ENCODE data around the gene SLC32A1.
A peak's percentile ranks its signal among the peaks of the same experiment; 100 is the strongest.

The SLC32A1 gene, protein sequence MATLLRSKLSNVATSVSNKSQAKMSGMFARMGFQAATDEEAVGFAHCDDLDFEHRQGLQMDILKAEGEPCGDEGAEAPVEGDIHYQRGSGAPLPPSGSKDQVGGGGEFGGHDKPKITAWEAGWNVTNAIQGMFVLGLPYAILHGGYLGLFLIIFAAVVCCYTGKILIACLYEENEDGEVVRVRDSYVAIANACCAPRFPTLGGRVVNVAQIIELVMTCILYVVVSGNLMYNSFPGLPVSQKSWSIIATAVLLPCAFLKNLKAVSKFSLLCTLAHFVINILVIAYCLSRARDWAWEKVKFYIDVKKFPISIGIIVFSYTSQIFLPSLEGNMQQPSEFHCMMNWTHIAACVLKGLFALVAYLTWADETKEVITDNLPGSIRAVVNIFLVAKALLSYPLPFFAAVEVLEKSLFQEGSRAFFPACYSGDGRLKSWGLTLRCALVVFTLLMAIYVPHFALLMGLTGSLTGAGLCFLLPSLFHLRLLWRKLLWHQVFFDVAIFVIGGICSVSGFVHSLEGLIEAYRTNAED

DNA sequence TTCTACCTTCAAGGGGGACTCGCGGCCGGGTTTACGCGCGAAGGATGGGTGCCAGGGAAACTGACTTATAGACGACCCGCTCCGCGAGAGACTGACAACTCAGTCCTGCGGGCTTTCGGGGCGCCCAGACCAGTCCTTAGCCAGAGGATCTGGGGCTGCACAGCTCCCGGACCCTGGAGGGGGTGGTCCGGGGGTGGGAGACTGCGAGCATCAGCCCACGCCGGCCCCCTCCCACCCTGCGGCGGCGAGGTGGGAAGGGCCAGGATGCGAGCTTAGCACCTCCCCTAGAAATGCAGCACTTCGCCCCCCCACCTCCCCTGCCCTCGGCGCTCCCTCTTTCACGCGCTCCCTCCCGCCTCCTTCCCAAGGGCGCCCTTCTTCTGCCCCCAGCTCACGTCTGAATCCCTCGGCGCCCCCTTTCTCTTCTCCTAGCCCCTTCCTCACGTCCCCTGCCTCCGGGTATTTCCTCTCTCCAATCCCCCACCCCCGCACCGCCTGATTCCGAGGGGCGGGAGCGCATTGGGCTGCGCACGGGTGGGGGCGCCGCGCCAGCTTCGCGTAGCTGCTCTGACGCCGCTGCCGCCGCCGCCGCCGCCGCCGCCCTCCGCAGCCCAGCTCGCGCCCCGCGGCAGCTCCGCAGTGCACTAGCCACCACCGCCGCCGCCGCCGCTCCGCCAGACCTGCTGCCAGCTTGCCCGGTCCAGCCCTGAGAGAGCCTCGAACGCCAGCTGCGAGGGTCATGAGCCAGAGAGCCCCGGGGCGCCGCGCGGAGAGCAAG lies at the start of gene SLC32A1:
Gene SLC32A1 (plus strand): TSS at position 639 of the 778 bp plus-strand sequence. CDS start 239 bp downstream, outside the sequence.
- DNase-seq: no peak
- in situ Hi-C loops (cut with HindIII; ENCODE audit: low pct_ligation_motif_present, low pct_unique_long_range_greater_than_20kb, low sequenced_read_pairs): no loop called here

DNA sequence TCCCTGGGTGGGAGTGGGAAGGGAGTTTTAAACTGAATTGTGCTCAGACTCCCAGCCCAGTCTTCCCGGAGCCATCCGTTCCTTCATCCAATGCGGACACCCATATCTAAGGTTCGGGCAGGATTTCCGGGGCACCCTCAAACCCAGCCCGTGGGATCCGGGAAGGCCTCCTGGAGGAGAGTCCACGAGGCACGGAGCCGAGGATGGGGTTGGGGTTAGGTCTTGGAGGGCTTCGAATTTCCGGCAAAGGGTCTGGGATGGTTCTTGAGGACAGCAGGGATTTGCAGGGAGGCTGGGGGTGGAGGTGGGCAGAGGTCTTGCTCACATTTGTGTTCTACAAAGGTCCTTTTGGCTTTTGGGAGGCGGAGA lies 49.5 kb upstream of the SLC32A1 start:
- no peak for DNase-seq

DNA sequence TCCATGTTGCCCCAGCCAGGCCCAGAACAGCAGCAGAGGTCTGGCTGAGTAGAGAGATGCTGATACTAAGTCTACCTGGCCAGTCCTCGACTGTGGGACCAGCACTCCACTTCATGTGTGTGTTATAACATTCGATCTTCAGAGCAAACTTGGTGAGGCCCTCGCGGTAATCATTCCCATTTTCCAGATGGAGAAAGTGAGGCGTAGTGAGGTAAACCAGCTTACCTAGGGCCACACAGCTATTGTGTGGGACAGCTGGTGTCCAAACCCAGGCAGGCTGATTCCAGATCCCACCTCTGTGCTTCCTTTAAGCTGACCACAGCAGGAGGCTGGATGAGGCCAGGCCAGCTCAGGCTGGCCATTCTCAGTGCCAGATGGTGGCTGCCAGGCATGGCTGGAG lies 47.7 kb upstream of the SLC32A1 start:
- in situ Hi-C loops (cut with HindIII; ENCODE audit: low pct_ligation_motif_present, low pct_unique_long_range_greater_than_20kb, low sequenced_read_pairs): no loop called here

More for the DNA sequence above, 49.5 kb upstream of the SLC32A1 start:
- in situ Hi-C loops (cut with HindIII; ENCODE audit: low pct_ligation_motif_present, low pct_unique_long_range_greater_than_20kb, low sequenced_read_pairs): no loop called here

DNA sequence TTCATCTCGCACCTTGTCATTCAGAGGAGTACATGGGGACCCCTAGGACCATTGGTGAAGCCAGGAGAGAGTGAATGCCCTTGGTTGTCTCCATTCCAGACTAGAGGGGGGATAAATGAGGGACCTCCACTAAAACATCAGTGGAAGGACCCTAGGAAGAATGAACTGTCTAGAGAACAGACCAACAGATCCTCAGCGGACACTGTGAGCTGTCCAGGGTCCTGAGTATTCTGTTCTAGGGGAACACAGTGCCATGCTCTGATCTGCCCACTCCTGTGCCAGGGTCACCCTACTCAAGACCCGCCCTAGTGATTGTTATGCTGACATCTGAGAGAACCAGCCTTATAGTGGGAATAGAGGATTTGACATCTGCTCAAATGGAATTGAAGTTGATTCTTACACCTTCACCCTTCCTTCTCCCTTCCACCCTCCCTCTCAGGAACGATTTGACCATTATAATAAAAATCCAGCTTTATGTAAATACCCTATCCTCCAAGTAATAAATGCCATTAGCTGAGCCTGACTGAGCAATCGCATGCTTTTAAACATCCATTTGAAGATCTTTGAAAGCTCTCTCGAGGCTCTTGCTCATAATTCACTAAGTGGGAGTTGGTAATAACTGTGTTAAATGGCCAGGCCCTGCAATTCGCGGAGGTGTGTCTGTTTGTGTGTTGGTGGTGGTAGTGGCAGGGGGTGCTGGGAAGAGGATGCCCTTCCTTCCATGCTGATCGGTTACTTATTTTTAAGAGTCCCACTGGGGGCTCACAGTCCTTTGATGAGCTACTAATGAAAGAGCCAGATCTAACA lies 43.6 kb upstream of the SLC32A1 start:
- in situ Hi-C loops (cut with HindIII; ENCODE audit: low pct_ligation_motif_present, low pct_unique_long_range_greater_than_20kb, low sequenced_read_pairs): no loop called here
- DNase-seq: peak; percentile 47

More for the DNA sequence above, 47.7 kb upstream of the SLC32A1 start:
- DNase-seq: no peak

DNA sequence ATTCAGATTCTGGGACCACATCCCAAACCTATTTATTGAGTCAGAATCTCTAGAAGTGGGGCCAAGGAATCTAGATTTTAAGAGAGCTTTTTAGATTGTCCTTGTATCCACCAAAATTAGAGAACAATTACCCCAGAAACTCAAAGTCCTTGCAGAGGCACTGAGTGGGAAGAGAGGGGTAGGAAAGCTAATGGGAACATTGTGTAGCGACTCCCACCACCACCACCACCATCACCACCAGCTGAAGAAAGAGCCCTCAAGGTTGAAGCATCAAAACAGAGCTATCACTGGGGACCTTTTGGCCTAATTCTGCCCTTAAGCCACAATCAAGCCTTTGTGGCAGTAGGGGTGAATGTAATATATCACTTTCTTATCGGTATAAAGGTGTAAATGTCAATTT lies 39.0 kb upstream of the SLC32A1 start:
- no peak for DNase-seq
- in situ Hi-C loops (cut with HindIII; ENCODE audit: low pct_ligation_motif_present, low pct_unique_long_range_greater_than_20kb, low sequenced_read_pairs): no loop called here

DNA sequence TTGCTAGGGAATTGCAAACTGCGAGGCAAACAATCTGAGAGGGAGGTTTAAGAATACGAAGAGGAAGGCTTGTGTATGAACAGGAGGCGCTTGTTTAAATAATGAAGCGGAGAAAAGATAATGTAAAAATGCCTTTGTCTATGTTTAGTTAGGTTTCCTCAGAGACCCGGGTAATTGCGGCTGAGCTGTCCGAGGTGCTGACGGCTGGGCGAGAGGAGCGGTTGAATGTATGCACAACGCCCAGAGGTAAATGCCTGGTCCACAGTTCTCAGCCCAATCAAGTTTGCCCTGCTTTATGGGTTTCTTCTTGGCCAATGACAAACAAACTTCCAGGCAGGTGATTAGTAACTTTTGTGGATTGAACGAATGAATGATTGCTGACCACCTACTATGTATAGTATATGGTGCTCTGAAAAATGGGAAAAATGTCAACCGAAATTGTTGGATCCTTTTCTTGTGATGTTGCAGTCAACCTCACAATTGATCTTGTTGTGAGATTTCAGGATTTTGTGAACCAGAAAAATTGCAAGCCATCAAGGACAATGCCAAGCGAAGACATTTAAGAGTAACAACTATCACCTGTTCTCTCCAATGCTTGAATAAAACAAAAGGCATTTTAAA lies 38.3 kb upstream of the SLC32A1 start:
- peak; percentile 58 for DNase-seq
- in situ Hi-C loops (cut with HindIII; ENCODE audit: low pct_ligation_motif_present, low pct_unique_long_range_greater_than_20kb, low sequenced_read_pairs): no loop called here

DNA sequence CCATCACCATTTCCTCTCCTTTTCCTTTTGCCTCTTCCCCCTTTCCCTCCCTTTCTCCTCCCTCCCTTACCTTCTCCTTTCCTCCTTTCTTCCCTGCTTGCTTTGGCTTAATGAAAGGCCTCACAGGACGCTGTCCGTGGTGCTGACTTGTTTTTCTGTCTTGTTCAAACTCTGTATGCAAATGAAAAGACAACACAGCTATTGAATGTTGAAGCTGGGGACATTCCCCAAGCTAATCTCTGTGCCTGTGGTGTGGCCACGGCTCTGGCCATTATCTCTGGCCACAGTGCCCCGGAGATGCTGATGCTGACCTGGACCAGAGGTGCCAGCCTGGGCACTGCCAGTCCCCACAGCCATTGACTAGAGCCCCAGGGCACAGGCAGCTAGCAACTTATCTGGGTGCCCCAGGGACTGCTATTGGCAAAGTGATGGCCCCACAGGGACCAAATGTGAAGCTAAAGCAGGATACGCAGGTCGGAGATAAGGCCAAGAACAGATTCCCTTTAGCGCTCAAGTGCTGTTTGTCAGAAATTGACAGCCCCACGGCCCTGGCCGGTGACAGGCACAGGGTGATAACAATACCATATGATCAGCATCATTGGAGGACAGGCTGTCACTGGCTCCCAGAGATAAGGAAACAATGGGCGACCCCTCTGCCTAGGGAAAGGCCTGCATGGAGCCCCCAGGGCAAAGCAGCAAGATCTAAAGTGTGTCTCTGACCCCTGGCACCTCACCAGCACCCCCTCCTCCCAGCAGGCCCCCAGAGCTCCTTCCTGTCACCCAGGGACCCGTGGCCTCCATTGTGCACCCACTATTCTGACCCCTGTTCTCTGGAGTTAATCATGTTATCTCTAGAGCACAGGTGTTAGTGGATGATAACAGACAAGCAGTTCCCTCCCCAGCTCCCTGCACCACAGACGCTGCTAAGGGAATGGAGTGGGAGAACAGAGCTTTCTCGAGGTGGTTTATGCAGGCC lies 31.6 kb upstream of the SLC32A1 start:
- DNase-seq: peak; percentile 59
- in situ Hi-C loops (cut with HindIII; ENCODE audit: low pct_ligation_motif_present, low pct_unique_long_range_greater_than_20kb, low sequenced_read_pairs): no loop called here

DNA sequence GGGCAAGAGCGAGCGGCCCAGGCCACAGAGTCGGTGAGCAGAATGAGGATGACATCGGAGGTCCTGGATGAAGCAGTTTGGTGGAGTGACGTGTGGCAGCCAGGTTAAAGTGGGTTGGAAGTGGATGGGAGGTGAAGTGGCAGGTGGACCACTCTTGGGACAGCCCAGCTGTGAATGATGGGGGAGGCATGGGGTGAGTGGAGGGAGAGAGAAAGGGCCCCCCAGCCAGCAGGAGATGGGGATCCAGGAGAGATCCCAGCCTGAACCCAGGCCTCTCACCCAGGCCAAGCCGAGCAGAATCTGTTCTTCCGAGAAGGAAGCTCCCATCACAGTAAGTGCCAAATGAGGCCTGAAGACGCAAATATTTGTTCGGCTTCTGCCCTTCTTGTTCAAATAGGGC lies 27.0 kb upstream of the SLC32A1 start:
- no peak for DNase-seq
- in situ Hi-C loops (cut with HindIII; ENCODE audit: low pct_ligation_motif_present, low pct_unique_long_range_greater_than_20kb, low sequenced_read_pairs): no loop called here

DNA sequence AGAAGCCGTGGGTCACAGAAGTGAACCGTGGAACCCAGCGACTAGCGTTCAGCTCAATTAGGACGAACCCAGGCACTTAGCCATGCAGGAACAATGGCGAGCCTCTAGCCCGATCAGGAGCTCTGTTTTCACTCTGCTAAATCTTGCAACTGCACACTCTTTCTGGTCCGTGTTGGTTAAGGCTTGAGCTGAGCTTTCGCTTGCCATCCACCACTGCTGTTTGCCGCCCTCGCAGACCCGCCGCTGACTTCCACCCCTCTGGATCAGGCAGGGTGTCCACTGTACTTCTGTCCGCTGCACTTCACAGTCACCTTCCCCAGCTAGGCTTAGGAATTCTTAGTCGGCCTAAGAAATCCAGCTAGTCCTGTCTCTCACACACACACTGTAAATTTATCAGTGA lies 25.7 kb upstream of the SLC32A1 start:
- in situ Hi-C loops (cut with HindIII; ENCODE audit: low pct_ligation_motif_present, low pct_unique_long_range_greater_than_20kb, low sequenced_read_pairs): no loop called here
- no peak for DNase-seq

DNA sequence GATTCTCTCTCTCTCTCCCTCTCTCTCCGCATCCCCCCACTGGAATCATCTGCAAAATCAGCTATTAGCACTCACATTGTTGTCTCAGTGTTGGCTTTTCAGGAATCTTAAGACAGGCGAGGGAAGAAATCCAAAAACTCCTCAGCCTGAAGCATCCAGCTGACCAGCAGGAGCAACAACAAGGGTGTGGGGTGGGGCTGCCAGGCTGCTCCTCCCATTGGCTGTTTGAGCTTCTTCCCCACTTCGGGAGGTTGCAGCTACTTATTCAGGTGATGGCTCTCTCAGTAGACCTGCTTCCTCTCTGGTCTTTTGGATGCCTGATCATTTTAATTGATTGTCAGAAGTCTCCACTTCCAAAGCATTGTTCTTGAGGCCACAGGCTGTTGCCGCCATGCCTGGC lies 24.1 kb upstream of the SLC32A1 start:
- in situ Hi-C loops (cut with HindIII; ENCODE audit: low pct_ligation_motif_present, low pct_unique_long_range_greater_than_20kb, low sequenced_read_pairs): no loop called here
- no peak for DNase-seq

DNA sequence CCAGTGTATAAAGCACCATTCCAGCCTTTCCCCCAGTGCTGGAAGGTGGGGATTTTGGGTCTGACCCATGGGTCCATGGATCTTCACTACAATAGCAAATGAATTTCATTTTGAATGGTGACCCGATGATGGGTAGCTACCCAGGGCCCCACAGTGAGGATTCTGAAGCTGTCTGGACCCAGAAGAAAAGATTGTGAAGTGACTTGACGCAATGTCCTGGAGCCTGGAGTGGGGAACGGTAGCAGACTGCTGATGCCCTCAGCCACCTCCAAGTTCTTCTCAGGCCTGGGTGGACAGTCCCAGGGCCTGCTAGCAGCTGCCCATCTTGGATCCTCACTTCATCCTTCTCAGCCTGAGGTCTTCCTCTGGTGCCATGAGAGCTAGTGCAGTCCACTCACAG lies 23.4 kb upstream of the SLC32A1 start:
- DNase-seq: no peak
- in situ Hi-C loops (cut with HindIII; ENCODE audit: low pct_ligation_motif_present, low pct_unique_long_range_greater_than_20kb, low sequenced_read_pairs): no loop called here

DNA sequence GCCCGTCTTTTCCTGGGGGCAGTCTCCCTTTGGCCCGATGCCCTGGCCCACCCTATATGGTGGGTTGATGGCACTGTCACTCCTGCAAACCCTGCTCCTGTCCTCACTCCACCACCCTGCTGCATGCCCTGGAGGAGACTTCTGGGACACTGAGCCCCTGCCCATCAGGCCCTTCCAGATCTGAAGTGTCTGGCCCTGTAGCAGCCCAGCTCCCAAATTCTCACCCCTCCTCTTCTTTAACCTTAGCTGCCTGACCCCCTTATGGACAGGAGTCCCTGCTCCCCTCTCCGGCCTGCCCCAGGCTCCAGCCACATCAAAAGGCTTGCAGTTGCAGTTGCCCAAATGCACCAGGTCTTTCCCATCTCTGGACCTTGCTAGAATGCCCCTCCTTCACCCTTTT lies 20.8 kb upstream of the SLC32A1 start:
- in situ Hi-C loops (cut with HindIII; ENCODE audit: low pct_ligation_motif_present, low pct_unique_long_range_greater_than_20kb, low sequenced_read_pairs): no loop called here

DNA sequence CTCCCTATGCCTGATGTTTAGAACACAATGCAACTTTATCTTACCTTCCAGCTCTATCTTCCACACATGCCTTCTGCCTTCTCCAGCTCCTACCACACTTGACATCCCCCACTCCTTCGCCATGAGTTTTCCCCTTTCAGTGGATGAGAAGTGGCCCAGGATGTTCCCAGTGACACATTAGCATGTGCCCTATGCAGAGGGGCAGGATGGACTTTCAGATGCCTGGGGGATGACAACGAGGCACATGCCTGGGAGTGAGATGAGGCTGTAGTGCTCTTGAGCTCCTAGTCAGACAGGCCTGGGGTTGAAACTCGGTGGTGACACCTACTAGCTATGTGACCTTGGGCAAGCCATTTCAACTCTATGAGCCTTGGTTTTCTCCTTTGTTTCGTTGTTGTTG lies 20.1 kb upstream of the SLC32A1 start:
- no peak for DNase-seq
- in situ Hi-C loops (cut with HindIII; ENCODE audit: low pct_ligation_motif_present, low pct_unique_long_range_greater_than_20kb, low sequenced_read_pairs): no loop called here

More for the DNA sequence above, 20.8 kb upstream of the SLC32A1 start:
- DNase-seq: no peak

DNA sequence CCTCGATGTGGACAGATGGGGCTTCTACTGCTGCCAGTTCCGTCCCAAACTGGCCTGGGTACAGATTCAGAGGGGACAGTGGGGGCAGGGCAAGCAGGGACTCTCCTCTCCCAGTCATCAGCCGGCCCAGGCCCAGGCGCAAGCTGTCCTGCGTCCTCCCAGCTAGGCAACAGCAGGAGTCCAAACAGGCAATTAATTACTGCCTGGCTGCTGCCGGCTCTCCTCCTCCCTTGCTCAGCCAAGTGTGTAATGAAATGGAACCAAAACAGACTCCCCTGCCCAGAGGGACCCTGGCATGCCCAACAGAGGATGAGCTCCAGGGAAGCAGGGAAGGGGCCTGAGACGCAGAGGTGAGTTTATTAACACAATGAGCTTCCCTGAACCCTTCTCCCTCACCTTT lies 17.8 kb upstream of the SLC32A1 start:
- in situ Hi-C loops (cut with HindIII; ENCODE audit: low pct_ligation_motif_present, low pct_unique_long_range_greater_than_20kb, low sequenced_read_pairs): no loop called here
- no peak for DNase-seq

DNA sequence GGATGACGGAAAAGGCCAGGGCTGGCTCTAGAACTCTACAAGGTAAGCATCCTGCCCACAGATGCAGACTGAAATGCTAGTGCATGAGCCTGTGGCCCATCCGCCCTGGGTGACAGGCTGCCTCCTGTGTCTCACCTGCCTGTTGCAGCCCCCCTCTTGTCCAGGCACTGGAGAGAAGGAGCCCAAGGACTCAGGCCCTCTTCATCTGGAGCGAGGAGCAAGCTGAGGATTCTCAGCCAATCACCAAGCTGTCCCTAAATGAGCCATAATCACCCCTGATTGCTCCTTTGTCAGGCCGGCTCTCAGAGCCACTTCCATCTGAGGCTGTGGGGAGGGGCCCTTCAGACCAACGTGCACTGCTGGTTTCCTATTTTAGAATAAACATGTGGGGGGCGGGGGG lies 10.0 kb upstream of the SLC32A1 start:
- in situ Hi-C loops (cut with HindIII; ENCODE audit: low pct_ligation_motif_present, low pct_unique_long_range_greater_than_20kb, low sequenced_read_pairs): no loop called here
- no peak for DNase-seq

DNA sequence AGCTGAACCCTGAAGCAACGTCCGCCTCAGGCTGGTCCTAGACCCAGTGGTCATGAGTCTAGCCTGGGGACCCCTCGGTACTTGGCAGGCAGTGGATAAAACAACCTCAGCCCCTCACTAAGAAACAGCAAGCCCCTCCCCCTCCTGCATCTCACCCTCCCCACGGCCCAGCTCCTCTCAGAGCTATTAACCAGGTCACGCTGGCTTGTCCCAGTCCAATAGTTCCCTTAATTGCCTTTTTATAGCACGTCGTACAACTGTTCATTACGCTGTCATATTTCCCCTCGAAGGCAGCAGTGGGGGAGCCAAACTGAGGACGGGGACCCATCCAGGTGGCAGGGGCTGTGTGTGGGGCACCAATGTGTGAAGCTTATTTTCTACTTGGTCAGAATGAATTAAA lies 8.6 kb upstream of the SLC32A1 start:
- no peak for DNase-seq
- in situ Hi-C loops (cut with HindIII; ENCODE audit: low pct_ligation_motif_present, low pct_unique_long_range_greater_than_20kb, low sequenced_read_pairs): no loop called here

DNA sequence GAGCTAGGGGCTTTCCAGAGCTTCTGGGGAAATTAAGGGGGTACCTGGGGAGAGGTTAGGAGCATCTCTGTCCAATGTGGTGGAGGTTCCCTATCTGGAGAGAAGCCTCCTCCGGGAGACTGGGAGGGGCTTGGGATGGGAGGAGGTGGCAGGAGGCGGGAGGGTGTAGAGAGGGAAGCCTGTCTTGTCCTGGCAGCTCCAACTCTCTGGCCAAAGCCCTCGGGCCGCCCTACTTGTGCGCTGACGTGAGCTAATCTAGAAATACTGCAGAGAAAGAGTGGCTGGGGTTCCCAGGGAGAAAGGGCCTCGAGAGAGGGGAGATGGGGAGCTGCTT lies 1.6 kb upstream of the SLC32A1 start:
- in situ Hi-C loops (cut with HindIII; ENCODE audit: low pct_ligation_motif_present, low pct_unique_long_range_greater_than_20kb, low sequenced_read_pairs): no loop called here
- no peak for DNase-seq

Measured in ACHN (cell line).